Neuronal stem cell (in vitro differentiated cells): ENCODE results near the gene FBL.
A peak's percentile ranks its signal among the peaks of the same experiment; 100 is the strongest.

ENCODE experiments used
- DNase-seq: peaks from one replicate; pipeline ENCODE4 v3.0.0-alpha.2; 2013; ENCODE audit warnings: low spot score
- H2AFZ ChIP-seq: one replicate; pipeline ENCODE4 v1.6.1; 2013; ENCODE audit warnings: mild to moderate bottlenecking, low read length, inconsistent platforms
- H2AK5ac ChIP-seq: 2 replicates; pipeline ENCODE4 v1.6.1; 2013; ENCODE audit warnings: low read depth, mild to moderate bottlenecking, inconsistent platforms, low read length, moderate library complexity, mixed read lengths
- H2BK120ac ChIP-seq: 2 replicates; pipeline ENCODE4 v1.6.1; 2013; ENCODE audit warnings: low read depth, mild to moderate bottlenecking, inconsistent platforms, low read length, moderate library complexity, mixed read lengths
- H2BK12ac ChIP-seq: one replicate; pipeline ENCODE4 v1.6.1; 2013; ENCODE audit warnings: low read length, inconsistent platforms
- H2BK15ac ChIP-seq: 2 replicates; pipeline ENCODE4 v1.6.1; 2013; ENCODE audit warnings: mild to moderate bottlenecking, low read length, inconsistent platforms, mixed read lengths
- H2BK5ac ChIP-seq: one replicate; pipeline ENCODE4 v1.6.1; 2013; ENCODE audit warnings: inconsistent platforms, mild to moderate bottlenecking, low read length, moderate library complexity
- H3K14ac ChIP-seq: one replicate; pipeline ENCODE4 v1.6.1; 2013; ENCODE audit warnings: low read length, inconsistent platforms
- H3K18ac ChIP-seq: 2 replicates; pipeline ENCODE4 v1.6.1; 2013; ENCODE audit warnings: low read length, inconsistent platforms
- H3K23ac ChIP-seq: 2 replicates; pipeline ENCODE4 v1.6.1; 2013; ENCODE audit warnings: low read depth, mild to moderate bottlenecking, mixed read lengths, low read length, inconsistent platforms; ENCODE audit not compliant: poor library complexity
- H3K27ac ChIP-seq: replicated peaks from 3 replicates; pipeline ENCODE4 v1.5.1; 2013; ENCODE audit warnings: low read length, inconsistent platforms
- H3K27me3 ChIP-seq, 3 experiments: 2 replicates each; pipeline ENCODE4 v1.6.1; 2013; ENCODE audit warnings: low read length in 3 of 3, mild to moderate bottlenecking in 2 of 3, inconsistent platforms in 1 of 3, low read depth in 1 of 3, mixed read lengths in 1 of 3, moderate library complexity in 1 of 3; ENCODE audit not compliant: control insufficient read depth in 3 of 3, insufficient read depth in 3 of 3
- H3K36me3 ChIP-seq, 2 donors: replicated peaks in 1 of 2; 2 replicates each; pipeline ENCODE4 v1.6.1; 2013; ENCODE audit warnings: low read length in 2 of 2; ENCODE audit not compliant: control insufficient read depth in 2 of 2, insufficient read depth in 2 of 2
- H3K4ac ChIP-seq: 2 replicates; pipeline ENCODE4 v1.6.1; 2013; ENCODE audit warnings: inconsistent platforms, mild to moderate bottlenecking, low read length, moderate library complexity
- H3K4me1 ChIP-seq, 2 donors: 1 replicate in 1 of 2; 2 replicates in 1 of 2; pipeline ENCODE4 v1.6.1; 2013; ENCODE audit warnings: low read length in 2 of 2, low read depth in 1 of 2; ENCODE audit not compliant: control insufficient read depth in 2 of 2, insufficient read depth in 1 of 2
- H3K4me2 ChIP-seq: one replicate; pipeline ENCODE4 v1.6.1; 2013; ENCODE audit warnings: mild to moderate bottlenecking, low read length, inconsistent platforms; ENCODE audit not compliant: insufficient read depth, poor library complexity, severe bottlenecking
- H3K4me3 ChIP-seq, 2 donors: 2 replicates each; pipeline ENCODE4 v1.5.1; 2013; ENCODE audit warnings: low read length in 2 of 2, mild to moderate bottlenecking in 2 of 2, inconsistent platforms in 1 of 2, moderate library complexity in 1 of 2
- H3K79me1 ChIP-seq: one replicate; pipeline ENCODE4 v1.6.1; 2013; ENCODE audit warnings: low read depth, mild to moderate bottlenecking, inconsistent platforms, low read length, moderate library complexity
- H3K9ac ChIP-seq: one replicate; pipeline ENCODE4 v1.6.1; 2013; ENCODE audit warnings: mild to moderate bottlenecking, low read depth, low read length, inconsistent platforms; ENCODE audit not compliant: poor library complexity
- H3K9me3 ChIP-seq, 2 donors: replicated peaks in 1 of 2; 2 replicates each; pipeline versions ENCODE3 to v1.6.1; 2013; ENCODE audit warnings: low read length in 2 of 2, mild to moderate bottlenecking in 2 of 2, inconsistent platforms in 1 of 2, low read depth in 1 of 2, mixed read lengths in 1 of 2, moderate library complexity in 1 of 2; ENCODE audit not compliant: control insufficient read depth in 2 of 2, insufficient read depth in 1 of 2
- H4K8ac ChIP-seq: one replicate; pipeline ENCODE4 v1.6.1; 2013; ENCODE audit warnings: low read depth, mild to moderate bottlenecking, inconsistent platforms, low read length, moderate library complexity
- H4K91ac ChIP-seq: one replicate; pipeline ENCODE4 v1.6.1; 2013; ENCODE audit warnings: low read length, low read depth, mild to moderate bottlenecking, inconsistent platforms; ENCODE audit not compliant: poor library complexity
- WGBS, 2 donors: extraction: QIAGEN DNeasy Blood & Tissue Kit; methylation state at CpG; one replicate each; pipeline ENCODE4 v1.1.7; 2013; ENCODE audit warnings: missing lambda C conversion rate in 2 of 2, mixed read lengths in 1 of 2; ENCODE audit not compliant: insufficient read length in 2 of 2, insufficient replicate concordance in 1 of 2; ENCODE audit errors: extremely low coverage in 2 of 2; 5-methylcytosine and 5-hydroxymethylcytosine counted together

FBL gene

GRCh38 chr19:39833464-39834286, 12.5 kb downstream of the FBL start, which contains the start of gene DYRK1B:
TSS of gene DYRK1B (minus strand) at chr19:39834162. CDS start at chr19:39831867, 2,295 bp downstream.
- Histone ChIP-seq H2AK5ac (peak within 1 kb of the TSS; percentile 83), H3K9ac (peak within 1 kb of the TSS; percentile 98), H2AFZ (peak within 1 kb of the TSS; percentile 80), H3K4me2 (peak within 1 kb of the TSS; percentile 64), H2BK5ac (peak within 1 kb of the TSS; percentile 98), H3K18ac (peak within 1 kb of the TSS; percentile 100), H2BK120ac (peak within 1 kb of the TSS; percentile 100), H2BK12ac (peak within 1 kb of the TSS; percentile 92), H3K4me3 (peak within 1 kb of the TSS; percentile 66 to 98), H3K27ac (peak within 1 kb of the TSS; percentile 97), H4K91ac (peak within 1 kb of the TSS; percentile 99), H3K4ac (peak within 1 kb of the TSS; percentile 94), H3K23ac (peak within 1 kb of the TSS; percentile 94), H3K9me3 (no peaks in the 10 kb centered on the region), H2BK15ac (peak within 1 kb of the TSS; percentile 87), H3K79me1 (peaks cover 14% of the 10 kb centered on the region), H3K14ac (peak within 1 kb of the TSS; percentile 66), H3K36me3 (peaks cover 44 to 85% of the 10 kb centered on the region in 2 donors), H3K4me1 (peaks cover 13 to 19% of the 10 kb centered on the region in 2 donors), H4K8ac (peak within 1 kb of the TSS; percentile 93), H3K27me3 (no peaks in the 10 kb centered on the region)
- no CpG with 5 or more reads among the region's 59 CpGs for WGBS, 2 donors
- peak; percentile 96 for DNase-seq

DNA sequence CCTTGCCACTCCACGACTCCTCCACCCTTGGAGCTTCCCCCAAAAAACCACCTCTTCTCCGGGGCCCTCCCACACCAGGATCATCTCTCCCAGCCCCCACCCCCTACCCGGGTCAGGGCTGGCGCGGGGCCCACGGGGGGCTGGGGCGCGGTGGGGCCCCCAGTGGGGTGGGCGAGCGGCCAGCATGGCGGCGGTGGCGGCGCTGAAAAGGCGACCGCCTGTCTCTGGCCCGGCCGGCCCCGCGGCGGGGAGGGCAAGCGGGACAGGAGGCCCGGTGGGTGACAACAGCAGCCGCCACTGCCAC, 13.1 kb downstream of the FBL start:
- Histone ChIP-seq H3K4me1 (peaks cover 13 to 19% of the 10 kb centered on the region in 2 donors), H3K14ac (no peak overlapping the region), H2BK5ac (peak overlapping the region; percentile 72), H3K23ac (no peak overlapping the region), H3K9me3 (no peaks in the 10 kb centered on the region), H2AK5ac (peak overlapping the region; percentile 78), H3K36me3 (peaks cover 48 to 86% of the 10 kb centered on the region in 2 donors), H3K27me3 (no peaks in the 10 kb centered on the region), H3K18ac (peak overlapping the region; percentile 92), H3K79me1 (peaks cover 17% of the 10 kb centered on the region), H4K91ac (no peak overlapping the region), H3K4ac (no peak overlapping the region), H3K4me2 (peak overlapping the region; percentile 64), H2BK15ac (no peak overlapping the region), H3K9ac (peak overlapping the region; percentile 79), H2BK12ac (no peak overlapping the region), H3K27ac (peak overlapping the region; percentile 63), H3K4me3 (peak overlapping the region; percentile 66 to 98), H4K8ac (no peak overlapping the region), H2BK120ac (no peak overlapping the region), H2AFZ (peak overlapping the region; percentile 80)
- WGBS, 2 donors: no CpG with 5 or more reads among the region's 24 CpGs
- DNase-seq: no peak

GRCh38 chr19:39832341-39833083, 13.7 kb downstream of the FBL start:
- H4K91ac ChIP-seq: no peak overlapping the region
- no peak overlapping the region for H3K4ac ChIP-seq
- H2BK120ac ChIP-seq: no peak overlapping the region
- H3K14ac ChIP-seq: no peak overlapping the region
- H3K18ac ChIP-seq: peak overlapping the region; percentile 92
- H3K79me1 ChIP-seq: peaks cover 17% of the 10 kb centered on the region
- no peak overlapping the region for H2BK12ac ChIP-seq
- H4K8ac ChIP-seq: no peak overlapping the region
- H3K4me2 ChIP-seq: peak overlapping the region; percentile 64
- peak overlapping the region; percentile 72 for H2BK5ac ChIP-seq
- H3K4me1 ChIP-seq: peaks cover 13 to 19% of the 10 kb centered on the region in 2 donors
- peak overlapping the region; percentile 78 for H2AK5ac ChIP-seq
- H3K23ac ChIP-seq: no peak overlapping the region
- H3K4me3 ChIP-seq: peak overlapping the region; percentile 66 to 98
- H2BK15ac ChIP-seq: no peak overlapping the region
- no peaks in the 10 kb centered on the region for H3K27me3 ChIP-seq
- H3K9ac ChIP-seq: peak overlapping the region; percentile 79
- DNase-seq: no peak
- WGBS, 2 donors: no CpG with 5 or more reads among the region's 5 CpGs
- H2AFZ ChIP-seq: no peak overlapping the region
- H3K36me3 ChIP-seq: peaks cover 48 to 86% of the 10 kb centered on the region in 2 donors
- H3K9me3 ChIP-seq: no peaks in the 10 kb centered on the region
- H3K27ac ChIP-seq: peak overlapping the region; percentile 63

- no CpG with 5 or more reads among the region's 16 CpGs for WGBS, 2 donors
- Histone ChIP-seq H3K14ac (no peak overlapping the region), H4K91ac (no peak overlapping the region), H3K27ac (no peak overlapping the region), H2BK120ac (no peak overlapping the region), H3K27me3 (no peaks in the 10 kb centered on the region), H3K9ac (no peak overlapping the region), H2AFZ (no peak overlapping the region), H2BK5ac (peak overlapping the region; percentile 11), H3K36me3 (peaks cover 46 to 84% of the 10 kb centered on the region in 2 donors), H3K4me3 (no peak overlapping the region), H2BK15ac (no peak overlapping the region), H3K4ac (no peak overlapping the region), H2AK5ac (peak overlapping the region; percentile 42), H4K8ac (no peak overlapping the region), H3K79me1 (peaks cover 17% of the 10 kb centered on the region), H3K4me1 (peaks cover 13 to 19% of the 10 kb centered on the region in 2 donors), H2BK12ac (no peak overlapping the region), H3K23ac (no peak overlapping the region), H3K9me3 (no peaks in the 10 kb centered on the region), H3K4me2 (no peak overlapping the region), H3K18ac (no peak overlapping the region)
- DNase-seq: no peak
Measured at GRCh38 chr19:39831679-39832078, 14.5 kb downstream of the FBL start.
